GM20000 (cell line): ENCODE measurements around the gene ARHGAP42.

Experiments used
- DNase-seq: peaks from one replicate; pipeline ENCODE4 v3.0.0; 2012; ENCODE audit warnings: low spot score
- CTCF ChIP-seq: IDR thresholded peaks from 2 replicates; pipeline ENCODE4 v1.5.1; 2012; ENCODE audit warnings: mild to moderate bottlenecking, control low read depth; ENCODE audit errors: extremely low read depth, missing control alignments

The ARHGAP42 gene

GRCh38 chr11:100681064-100681502 lies 6.0 kb upstream of the ARHGAP42 start:
- DNase-seq, result peak; percentile 85
- no peak for TF ChIP-seq CTCF

- TF ChIP-seq CTCF, result peak; percentile 5
- peak; percentile 34 for DNase-seq
Measured at GRCh38 chr11:100682247-100682969, 4.7 kb upstream of the ARHGAP42 start.

GRCh38 chr11:100683126-100683525 lies 4.0 kb upstream of the ARHGAP42 start:
- DNase-seq, result no peak
- TF ChIP-seq CTCF, result no peak

- TF ChIP-seq CTCF, result no peak
- peak; percentile 36 for DNase-seq
Measured at GRCh38 chr11:100684101-100685065, 2.7 kb upstream of the ARHGAP42 start.

GRCh38 chr11:100686476-100687053 lies 523 bp upstream of the ARHGAP42 start:
- DNase-seq, result no peak
- no peak for TF ChIP-seq CTCF

- TF ChIP-seq CTCF, result peak; percentile 33
- peak; percentile 78 for DNase-seq
Measured at GRCh38 chr11:100687630-100688395, 725 bp downstream of the ARHGAP42 start.
